ENCODE data around the gene ASIC4.

ASIC4 gene

DNA sequence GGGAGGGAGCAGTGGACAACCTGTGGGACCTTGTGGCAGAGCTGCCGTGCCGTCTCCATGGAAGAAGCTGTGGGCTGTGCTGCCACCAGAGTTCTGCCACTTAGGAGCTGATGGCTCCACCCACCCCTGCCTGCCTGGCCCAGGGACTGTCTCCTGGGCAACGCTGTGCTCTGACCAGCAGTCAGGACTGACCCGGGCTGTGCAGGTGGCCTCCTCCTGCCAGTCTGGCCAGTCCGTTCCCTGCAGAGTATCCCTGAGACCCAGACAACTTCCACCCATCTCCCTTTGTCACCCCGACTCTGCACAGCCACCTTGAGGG is 12.8 kb downstream of the ASIC4 start:
- Histone ChIP-seq H3K27me3 (replicated peaks) (peaks cover 24% of the 10 kb centered on the region), H3K36me3 (replicated peaks) (no peaks in the 10 kb centered on the region), H3K27ac (no peak overlapping the region), H3K4me3 (ENCODE audit: low read depth, low read length) (no peak overlapping the region)
- in situ Hi-C loops (cut with HindIII; ENCODE audit: low pct_ligation_motif_present, low sequenced_read_pairs) = no loop called here
- TF ChIP-seq, protein P1, sequence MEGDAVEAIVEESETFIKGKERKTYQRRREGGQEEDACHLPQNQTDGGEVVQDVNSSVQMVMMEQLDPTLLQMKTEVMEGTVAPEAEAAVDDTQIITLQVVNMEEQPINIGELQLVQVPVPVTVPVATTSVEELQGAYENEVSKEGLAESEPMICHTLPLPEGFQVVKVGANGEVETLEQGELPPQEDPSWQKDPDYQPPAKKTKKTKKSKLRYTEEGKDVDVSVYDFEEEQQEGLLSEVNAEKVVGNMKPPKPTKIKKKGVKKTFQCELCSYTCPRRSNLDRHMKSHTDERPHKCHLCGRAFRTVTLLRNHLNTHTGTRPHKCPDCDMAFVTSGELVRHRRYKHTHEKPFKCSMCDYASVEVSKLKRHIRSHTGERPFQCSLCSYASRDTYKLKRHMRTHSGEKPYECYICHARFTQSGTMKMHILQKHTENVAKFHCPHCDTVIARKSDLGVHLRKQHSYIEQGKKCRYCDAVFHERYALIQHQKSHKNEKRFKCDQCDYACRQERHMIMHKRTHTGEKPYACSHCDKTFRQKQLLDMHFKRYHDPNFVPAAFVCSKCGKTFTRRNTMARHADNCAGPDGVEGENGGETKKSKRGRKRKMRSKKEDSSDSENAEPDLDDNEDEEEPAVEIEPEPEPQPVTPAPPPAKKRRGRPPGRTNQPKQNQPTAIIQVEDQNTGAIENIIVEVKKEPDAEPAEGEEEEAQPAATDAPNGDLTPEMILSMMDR (IDR thresholded peaks at IDR 0.05; ENCODE audit: low read depth, low read length, missing control alignments) = no peak
- no peak for DNase-seq

DNA sequence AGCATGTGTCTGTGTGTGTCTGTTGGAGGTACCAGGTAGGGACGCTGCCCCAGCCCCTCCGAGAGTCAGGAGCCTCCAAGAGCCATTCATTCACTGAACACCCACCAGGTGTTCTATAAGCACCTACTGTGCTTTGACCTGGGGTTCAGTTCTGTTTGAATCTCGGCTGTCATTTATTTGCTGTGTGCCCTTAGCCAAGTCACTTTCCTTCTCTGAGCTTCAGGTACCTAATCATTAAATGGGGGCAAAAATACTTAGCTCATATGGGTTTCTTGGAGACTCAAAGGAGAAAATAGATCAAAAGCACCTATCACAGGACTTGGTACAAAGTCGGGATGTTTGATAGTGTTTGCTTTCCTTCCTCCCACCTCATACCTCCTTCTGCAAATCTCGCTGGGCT is 13.2 kb downstream of the ASIC4 start:
- H3K27me3 ChIP-seq (replicated peaks) = peaks cover 24% of the 10 kb centered on the region
- no peaks in the 10 kb centered on the region for H3K36me3 ChIP-seq (replicated peaks)
- no peak overlapping the region for H3K27ac ChIP-seq
- H3K4me3 ChIP-seq (ENCODE audit: low read depth, low read length) = no peak overlapping the region
- TF ChIP-seq, protein P1 (IDR thresholded peaks at IDR 0.05; ENCODE audit: low read depth, low read length, missing control alignments) = no peak
- no peak for DNase-seq
- in situ Hi-C loops (cut with HindIII; ENCODE audit: low pct_ligation_motif_present, low sequenced_read_pairs) = no loop called here

GRCh38 chr2:219530048-219530963 is 16.0 kb downstream of the ASIC4 start:
- TF ChIP-seq, protein P1 (IDR thresholded peaks at IDR 0.05; ENCODE audit: low read depth, low read length, missing control alignments) = peak; percentile 97
- peak; percentile 48 for DNase-seq
- in situ Hi-C loops (cut with HindIII; ENCODE audit: low pct_ligation_motif_present, low sequenced_read_pairs) = no loop called here
- Histone ChIP-seq H3K4me3 (ENCODE audit: low read depth, low read length) (no peak overlapping the region), H3K27me3 (replicated peaks) (peaks cover 24% of the 10 kb centered on the region), H3K36me3 (replicated peaks) (no peaks in the 10 kb centered on the region), H3K27ac (no peak overlapping the region)

- no peak overlapping the region for H3K4me3 ChIP-seq (ENCODE audit: low read depth, low read length)
- DNase-seq = no peak
- in situ Hi-C loops (cut with HindIII; ENCODE audit: low pct_ligation_motif_present, low sequenced_read_pairs) = no loop called here
- peaks cover 24% of the 10 kb centered on the region for H3K27me3 ChIP-seq (replicated peaks)
- no peak overlapping the region for H3K27ac ChIP-seq
- H3K36me3 ChIP-seq (replicated peaks) = no peaks in the 10 kb centered on the region
- TF ChIP-seq, protein P1 (IDR thresholded peaks at IDR 0.05; ENCODE audit: low read depth, low read length, missing control alignments) = no peak
Measured at GRCh38 chr2:219531639-219532377, 17.5 kb downstream of the ASIC4 start.

DNA sequence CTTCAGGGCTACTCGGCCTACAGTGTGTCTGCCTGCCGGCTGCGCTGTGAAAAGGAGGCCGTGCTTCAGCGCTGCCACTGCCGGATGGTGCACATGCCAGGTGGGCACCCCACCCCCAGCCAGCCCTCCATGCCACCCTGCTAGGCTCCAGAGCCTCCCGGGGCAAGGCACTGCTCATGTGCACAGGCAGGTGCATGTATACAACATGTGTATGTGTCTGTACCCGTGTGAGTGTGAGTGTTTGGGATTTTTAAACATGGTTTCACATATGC is 18.0 kb downstream of the ASIC4 start:
- H3K27ac ChIP-seq = no peak overlapping the region
- no peaks in the 10 kb centered on the region for H3K36me3 ChIP-seq (replicated peaks)
- no peak for DNase-seq
- H3K27me3 ChIP-seq (replicated peaks) = peaks cover 24% of the 10 kb centered on the region
- TF ChIP-seq, protein P1 (IDR thresholded peaks at IDR 0.05; ENCODE audit: low read depth, low read length, missing control alignments) = no peak
- H3K4me3 ChIP-seq (ENCODE audit: low read depth, low read length) = no peak overlapping the region
- in situ Hi-C loops (cut with HindIII; ENCODE audit: low pct_ligation_motif_present, low sequenced_read_pairs) = no loop called here
